Subcutaneous abdominal adipose tissue (tissue), 5 donors: ENCODE data around the gene FAM186B.
"Not testable (repeated sequence)": the region's sequence is repeated elsewhere in the genome, so short reads cannot be mapped to it uniquely, and the experiment has no call there.

Experiments
- H3K27ac ChIP-seq: one replicate; pipeline ENCODE4 v1.7.0; 2013; ENCODE audit warnings: low read depth, mild to moderate bottlenecking, inconsistent platforms, low read length, moderate library complexity
- H3K27me3 ChIP-seq, 5 donors: one replicate each; pipeline ENCODE4 v1.7.0; 2013; ENCODE audit warnings: low read length in 5 of 5, inconsistent platforms in 1 of 5; ENCODE audit not compliant: control insufficient read depth in 5 of 5, insufficient read depth in 4 of 5
- H3K36me3 ChIP-seq, 5 donors: one replicate each; pipeline ENCODE4 v1.7.0; 2013; ENCODE audit warnings: low read length in 5 of 5; ENCODE audit not compliant: control insufficient read depth in 5 of 5, insufficient read depth in 5 of 5
- H3K4me1 ChIP-seq, 5 donors: one replicate each; pipeline ENCODE4 v1.7.0; 2013; ENCODE audit warnings: low read length in 5 of 5, mild to moderate bottlenecking in 3 of 5, moderate library complexity in 1 of 5; ENCODE audit not compliant: control insufficient read depth in 5 of 5, insufficient read depth in 5 of 5
- H3K4me3 ChIP-seq, 5 donors: one replicate each; pipeline ENCODE4 v1.7.0; 2013; ENCODE audit warnings: low read length in 5 of 5, low read depth in 1 of 5
- H3K9ac ChIP-seq, 5 donors: one replicate each; pipeline ENCODE4 v1.7.0; 2013; ENCODE audit warnings: low read length in 5 of 5, mild to moderate bottlenecking in 4 of 5, moderate library complexity in 3 of 5
- H3K9me3 ChIP-seq, 5 donors: one replicate each; pipeline ENCODE4 v1.7.0; 2013; ENCODE audit warnings: low read length in 5 of 5; ENCODE audit not compliant: control insufficient read depth in 5 of 5
- donor health status: healthy.
- donor health status: healthy.
- donor health status: healthy.
- donor health status: healthy.
- donor health status: healthy.

Gene FAM186B, protein sequence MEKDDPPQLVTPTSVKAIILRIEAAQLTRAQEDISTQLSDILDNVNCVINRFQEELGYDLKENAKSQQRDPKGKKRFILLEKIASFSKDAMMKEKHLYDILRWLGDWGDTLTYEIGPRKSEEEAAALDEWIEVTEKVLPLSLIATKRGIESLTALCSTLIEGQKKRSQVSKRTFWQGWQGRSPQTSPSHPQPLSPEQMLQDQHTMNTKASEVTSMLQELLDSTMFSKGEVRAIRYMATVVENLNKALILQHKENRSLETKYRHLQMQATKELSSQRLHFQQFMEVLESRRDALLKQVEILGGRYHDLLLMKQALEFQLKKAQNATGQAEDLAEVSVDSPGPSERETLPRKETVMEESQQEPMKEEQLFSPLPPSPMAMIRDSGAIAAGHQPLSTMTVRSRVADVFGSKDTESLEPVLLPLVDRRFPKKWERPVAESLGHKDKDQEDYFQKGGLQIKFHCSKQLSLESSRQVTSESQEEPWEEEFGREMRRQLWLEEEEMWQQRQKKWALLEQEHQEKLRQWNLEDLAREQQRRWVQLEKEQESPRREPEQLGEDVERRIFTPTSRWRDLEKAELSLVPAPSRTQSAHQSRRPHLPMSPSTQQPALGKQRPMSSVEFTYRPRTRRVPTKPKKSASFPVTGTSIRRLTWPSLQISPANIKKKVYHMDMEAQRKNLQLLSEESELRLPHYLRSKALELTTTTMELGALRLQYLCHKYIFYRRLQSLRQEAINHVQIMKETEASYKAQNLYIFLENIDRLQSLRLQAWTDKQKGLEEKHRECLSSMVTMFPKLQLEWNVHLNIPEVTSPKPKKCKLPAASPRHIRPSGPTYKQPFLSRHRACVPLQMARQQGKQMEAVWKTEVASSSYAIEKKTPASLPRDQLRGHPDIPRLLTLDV

DNA sequence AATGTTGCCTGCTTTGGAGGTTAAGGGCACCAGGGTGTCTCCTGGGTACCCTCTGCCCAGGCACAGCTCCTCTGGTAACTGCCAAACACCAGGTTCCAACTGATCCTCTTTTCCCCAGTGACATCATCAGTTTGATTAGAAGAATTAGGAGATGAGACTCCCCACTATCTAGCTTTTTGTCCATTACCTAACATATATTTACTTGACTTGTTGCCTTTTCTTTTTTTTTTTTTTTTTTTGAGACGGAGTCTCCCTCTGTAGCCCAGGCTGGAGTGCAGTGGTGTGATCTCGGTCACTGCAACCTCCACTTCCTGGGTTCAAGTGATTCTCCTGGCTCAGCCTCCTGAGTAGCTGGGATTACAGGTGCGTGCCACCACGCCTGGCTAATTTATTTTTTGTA, at the start of gene FAM186B:
TSS of gene FAM186B (minus strand) at position 101 of the 400 bp plus-strand sequence. CDS start 162 bp downstream, outside the sequence.
- not testable (repeated sequence) for H3K27ac ChIP-seq, H3K9me3 ChIP-seq, H3K4me3 ChIP-seq, H3K36me3 ChIP-seq, H3K27me3 ChIP-seq, H3K9ac ChIP-seq
- H3K4me1 ChIP-seq, result peaks cover 4 to 36% (median 26%) of the 10 kb centered on the region in 5 donors

DNA sequence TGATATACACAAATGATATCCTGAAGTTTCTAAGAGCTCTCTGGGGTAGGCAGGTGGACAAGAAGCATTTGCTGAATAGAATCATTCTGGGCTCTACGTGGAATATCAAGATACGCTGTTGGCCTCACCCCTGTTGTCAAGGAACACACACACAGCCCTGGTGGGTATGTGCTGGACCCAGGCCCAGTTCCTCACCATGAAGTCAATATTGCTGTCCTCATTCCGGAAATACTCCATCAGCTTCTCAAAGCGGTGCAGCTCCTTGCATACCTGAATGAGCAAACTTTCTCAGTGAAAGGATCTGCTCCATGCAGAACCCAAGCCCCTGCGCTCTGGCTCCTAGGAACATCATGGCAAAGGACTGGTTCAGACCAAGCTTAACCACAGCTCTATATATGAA, 49.3 kb upstream of the FAM186B start:
- peaks cover 0 to 89% (median 71%) of the 10 kb centered on the region in 5 donors for H3K36me3 ChIP-seq
- H3K27ac ChIP-seq, result peak overlapping the region; percentile 10
- H3K4me3 ChIP-seq, result no peak overlapping the region
- peaks cover 0 to 67% (median 8%) of the 10 kb centered on the region in 5 donors for H3K4me1 ChIP-seq
- H3K9ac ChIP-seq, result no peak overlapping the region
- no peaks in the 10 kb centered on the region for H3K27me3 ChIP-seq
- no peaks in the 10 kb centered on the region for H3K9me3 ChIP-seq

GRCh38 chr12:49652921-49653520, 47.6 kb upstream of the FAM186B start:
- no peak overlapping the region for H3K27ac ChIP-seq
- H3K9ac ChIP-seq, result no peak overlapping the region
- H3K36me3 ChIP-seq, result peaks cover 0 to 95% (median 80%) of the 10 kb centered on the region in 5 donors
- peaks cover 0 to 69% (median 15%) of the 10 kb centered on the region in 5 donors for H3K4me1 ChIP-seq
- H3K27me3 ChIP-seq, result no peaks in the 10 kb centered on the region
- no peak overlapping the region for H3K4me3 ChIP-seq
- H3K9me3 ChIP-seq, result no peaks in the 10 kb centered on the region

GRCh38 chr12:49651855-49652254, 46.4 kb upstream of the FAM186B start:
- peaks cover 0 to 94% (median 77%) of the 10 kb centered on the region in 5 donors for H3K36me3 ChIP-seq

DNA sequence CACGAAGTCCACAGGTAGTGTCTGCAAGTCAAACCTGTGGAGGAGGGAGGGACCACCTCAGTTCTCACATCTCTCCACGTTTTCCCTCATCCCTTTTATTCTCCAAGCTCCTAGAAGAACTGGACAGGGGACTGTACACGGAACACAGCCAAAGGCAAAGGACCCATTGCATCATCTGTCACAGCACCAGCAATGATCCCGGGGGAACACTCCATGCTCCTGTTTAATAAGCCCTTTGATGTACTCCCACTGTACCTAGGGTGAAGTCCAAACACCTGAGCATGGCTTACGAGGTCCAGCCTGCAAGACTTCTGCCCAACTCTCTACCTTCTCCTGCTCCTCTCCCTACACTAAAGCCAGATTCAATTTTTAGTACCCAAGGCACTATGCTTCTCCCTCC, 44.5 kb upstream of the FAM186B start:
- H3K4me1 ChIP-seq, result peaks cover 0 to 69% (median 23%) of the 10 kb centered on the region in 5 donors
- no peak overlapping the region for H3K9ac ChIP-seq
- H3K9me3 ChIP-seq, result no peaks in the 10 kb centered on the region
- H3K36me3 ChIP-seq, result peaks cover 0 to 98% (median 85%) of the 10 kb centered on the region in 5 donors
- H3K4me3 ChIP-seq, result no peak overlapping the region
- no peak overlapping the region for H3K27ac ChIP-seq
- H3K27me3 ChIP-seq, result no peaks in the 10 kb centered on the region

More at GRCh38 chr12:49651855-49652254, 46.4 kb upstream of the FAM186B start:
- Histone ChIP-seq H3K9ac (no peak overlapping the region), H3K4me3 (no peak overlapping the region), H3K4me1 (peaks cover 0 to 69% (median 21%) of the 10 kb centered on the region in 5 donors), H3K9me3 (no peaks in the 10 kb centered on the region), H3K27ac (no peak overlapping the region), H3K27me3 (no peaks in the 10 kb centered on the region)

DNA sequence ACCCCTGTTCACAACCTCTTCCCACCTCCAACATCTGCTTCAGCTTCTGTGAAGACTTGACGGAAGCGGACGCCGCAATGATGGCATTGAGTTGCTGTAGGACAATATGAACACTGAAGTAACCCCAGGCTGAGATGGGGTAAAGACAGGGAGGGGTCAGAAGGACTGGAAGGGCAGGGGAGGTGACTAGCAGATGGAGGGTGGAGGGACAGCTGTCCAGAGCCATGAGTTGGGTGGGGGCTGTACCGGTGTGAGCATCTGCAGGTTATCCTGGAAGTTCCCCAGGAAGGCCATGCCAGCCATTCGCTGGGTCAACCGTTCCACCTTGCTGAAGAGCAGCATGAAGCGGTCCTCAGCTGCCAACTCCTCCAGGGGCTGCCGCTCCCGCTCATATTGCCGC, 44.0 kb upstream of the FAM186B start:
- Histone ChIP-seq H3K4me1 (peaks cover 0 to 69% (median 22%) of the 10 kb centered on the region in 5 donors), H3K27me3 (no peaks in the 10 kb centered on the region), H3K27ac (no peak overlapping the region), H3K36me3 (peaks cover 0 to 95% (median 84%) of the 10 kb centered on the region in 5 donors), H3K4me3 (no peak overlapping the region), H3K9me3 (no peaks in the 10 kb centered on the region), H3K9ac (no peak overlapping the region)

GRCh38 chr12:49648712-49649003, 43.2 kb upstream of the FAM186B start:
- H3K27ac ChIP-seq, result peak overlapping the region; percentile 65
- no peaks in the 10 kb centered on the region for H3K9me3 ChIP-seq
- peaks cover 0 to 63% (median 21%) of the 10 kb centered on the region in 5 donors for H3K4me1 ChIP-seq
- H3K36me3 ChIP-seq, result peaks cover 0 to 96% (median 85%) of the 10 kb centered on the region in 5 donors
- H3K4me3 ChIP-seq, result no peak overlapping the region
- no peaks in the 10 kb centered on the region for H3K27me3 ChIP-seq
- no peak overlapping the region for H3K9ac ChIP-seq

DNA sequence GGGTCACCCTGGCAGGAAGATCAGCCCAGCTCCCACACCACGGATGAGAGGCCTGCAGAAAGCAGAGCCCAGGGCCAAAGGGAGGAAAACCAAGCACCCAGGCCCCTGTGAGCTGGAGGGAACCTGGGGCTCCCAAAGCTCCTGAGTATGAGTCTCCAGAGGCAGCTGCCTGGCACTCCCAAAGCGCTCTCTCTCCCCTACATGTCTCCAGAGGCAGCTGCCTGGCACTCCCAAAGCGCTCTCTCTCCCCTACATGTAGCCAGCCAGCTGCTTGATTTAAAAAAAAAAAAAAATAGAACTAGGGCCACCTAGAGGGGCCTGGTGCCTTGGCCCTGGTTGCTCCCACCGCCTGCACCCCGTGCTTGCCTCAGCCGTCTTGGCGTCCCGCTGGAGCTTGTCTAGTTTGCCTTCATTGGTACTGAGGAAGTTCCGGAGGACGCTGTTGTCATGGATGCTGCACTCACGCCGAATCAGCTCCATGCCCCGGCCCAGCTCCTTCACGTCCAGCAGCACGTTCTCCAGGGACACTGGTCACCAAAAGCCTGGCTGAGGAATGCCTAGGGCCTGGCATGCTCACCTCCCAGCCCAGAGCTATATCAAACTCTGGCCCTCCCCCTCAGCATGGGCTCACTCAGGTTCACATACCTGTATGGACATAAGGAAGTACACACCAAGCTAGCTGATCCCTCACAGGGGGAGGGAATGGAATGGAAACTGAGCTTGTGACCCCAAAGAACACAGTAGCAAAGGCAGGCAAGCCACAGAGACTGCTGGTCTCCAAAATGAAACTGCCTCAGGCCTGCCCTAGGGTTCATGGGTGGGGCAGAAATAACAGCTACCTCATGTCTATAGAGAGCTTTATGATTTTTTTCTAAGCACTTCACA, 42.6 kb upstream of the FAM186B start:
- Histone ChIP-seq H3K36me3 (peaks cover 0 to 96% (median 85%) of the 10 kb centered on the region in 5 donors), H3K9ac (peak overlapping the region in 1 of 5 donors; percentile 8), H3K4me1 (peaks cover 0 to 58% (median 21%) of the 10 kb centered on the region in 5 donors), H3K27ac (peak overlapping the region; percentile 65), H3K4me3 (no peak overlapping the region), H3K9me3 (no peaks in the 10 kb centered on the region), H3K27me3 (no peaks in the 10 kb centered on the region)
